ENCODE data around the gene WDR76.
"Not testable (repeated sequence)": the region's sequence is repeated elsewhere in the genome, so short reads cannot be mapped to it uniquely, and the experiment has no call there.

WDR76 gene

DNA sequence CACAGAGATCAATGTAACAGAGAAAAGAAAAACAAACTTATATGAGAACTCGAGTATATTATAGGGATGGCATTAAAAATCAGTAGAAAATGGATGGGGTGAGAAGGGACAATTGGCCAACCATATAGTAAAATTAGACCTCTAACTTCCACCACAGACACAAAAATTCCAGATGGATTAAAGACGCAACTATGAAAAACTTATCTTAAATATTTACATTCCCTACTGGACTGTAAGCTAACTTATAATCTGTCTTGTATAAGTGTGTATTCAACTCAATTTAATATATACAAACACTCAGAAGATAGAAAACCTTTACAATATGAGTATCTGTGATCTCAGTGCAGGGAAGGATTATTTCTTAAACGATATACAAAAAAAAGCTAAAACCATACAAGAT, 5.3 kb upstream of the WDR76 start:
- no peak for DNase-seq (ENCODE audit: low read depth)

- DNase-seq (ENCODE audit: low read depth), result peak; percentile 83
Measured at GRCh38 chr15:43824302-43825246, 2.2 kb upstream of the WDR76 start, which contains the start of gene MFAP1. TSS of gene MFAP1 (minus strand) at chr15:43824690. CDS start at chr15:43824569, 121 bp downstream.

DNA sequence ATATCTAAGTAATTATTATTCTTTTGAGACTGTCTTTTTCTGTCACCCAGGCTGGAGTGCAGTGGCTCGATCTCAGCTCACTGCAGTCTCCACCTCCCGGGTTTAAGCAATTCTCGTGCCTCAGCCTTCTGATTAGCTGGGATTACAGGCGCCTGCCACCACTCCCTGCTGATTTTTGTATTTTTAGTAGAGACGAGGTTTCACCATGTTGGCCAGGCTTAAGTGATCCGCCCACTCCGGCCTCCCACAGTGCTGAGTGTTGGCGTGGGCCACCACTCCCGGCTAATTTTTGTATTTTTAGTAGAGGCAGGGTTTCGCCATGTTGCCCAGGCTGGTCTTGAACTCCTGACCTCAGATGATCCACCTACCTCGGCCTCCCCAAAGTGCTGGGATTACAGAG, 1.5 kb upstream of the WDR76 start:
- not testable (repeated sequence) for DNase-seq (ENCODE audit: low read depth)

GRCh38 chr15:43826029-43826507, 734 bp upstream of the WDR76 start:
- DNase-seq (ENCODE audit: low read depth), result no peak

GRCh38 chr15:43828061-43828657, 1.4 kb downstream of the WDR76 start:
- no peak for DNase-seq (ENCODE audit: low read depth)

GRCh38 chr15:43829951-43830540, 3.2 kb downstream of the WDR76 start:
- DNase-seq (ENCODE audit: low read depth), result not testable (repeated sequence)

DNA sequence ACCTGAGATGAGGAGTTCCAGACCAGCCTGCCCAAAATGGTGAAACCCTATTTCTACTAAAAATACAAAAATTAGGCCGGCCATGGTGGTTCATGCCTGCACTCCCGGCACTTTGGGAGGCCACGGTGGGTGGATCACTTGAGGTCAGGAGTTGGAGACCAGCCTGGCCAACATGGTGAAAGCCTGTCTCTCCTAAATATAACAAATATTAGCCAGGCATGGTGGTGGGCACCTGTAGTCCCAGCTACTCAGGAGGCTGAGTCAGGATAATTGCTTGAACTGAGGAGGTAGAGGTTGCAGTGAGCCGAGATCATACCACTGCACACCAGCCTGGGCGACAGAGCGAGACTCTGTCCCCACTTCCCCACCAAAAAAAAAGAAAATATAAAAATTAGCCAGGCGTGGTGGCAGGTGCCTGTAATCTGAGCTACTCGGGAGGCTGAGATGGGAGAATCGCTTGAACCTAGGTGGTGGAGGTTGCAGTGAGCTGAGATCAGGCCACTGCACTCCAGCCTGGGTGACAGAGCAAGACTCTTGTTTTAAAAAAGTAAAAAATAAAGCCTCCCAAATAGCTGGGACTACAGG, 4.0 kb downstream of the WDR76 start:
- not testable (repeated sequence) for DNase-seq (ENCODE audit: low read depth)

GRCh38 chr15:43831519-43832052, 4.8 kb downstream of the WDR76 start:
- DNase-seq (ENCODE audit: low read depth), result not testable (repeated sequence)

GRCh38 chr15:43832485-43832884, 5.7 kb downstream of the WDR76 start:
- not testable (repeated sequence) for DNase-seq (ENCODE audit: low read depth)

DNA sequence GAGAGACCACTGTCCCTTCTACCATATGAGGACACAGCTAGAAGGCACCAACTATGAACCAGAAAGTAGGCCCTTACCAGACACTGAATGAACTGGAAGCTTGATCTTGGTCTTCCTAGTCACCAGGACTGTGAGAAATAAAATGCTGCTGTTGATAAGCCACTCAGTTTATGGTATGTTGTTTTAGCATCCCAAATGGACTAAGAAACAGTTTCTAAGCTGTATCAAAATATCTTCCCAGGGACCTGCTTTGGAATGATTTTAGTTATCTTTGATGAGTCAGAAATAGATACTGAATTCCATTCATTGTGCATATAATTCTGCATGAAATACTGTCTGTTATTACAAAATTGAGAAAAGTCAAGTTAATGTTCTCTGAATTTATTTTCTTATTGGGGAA, 18.6 kb downstream of the WDR76 start:
- DNase-seq (ENCODE audit: low read depth), result no peak

- DNase-seq (ENCODE audit: low read depth), result no peak
Measured at GRCh38 chr15:43851251-43851650, 24.4 kb downstream of the WDR76 start.

DNA sequence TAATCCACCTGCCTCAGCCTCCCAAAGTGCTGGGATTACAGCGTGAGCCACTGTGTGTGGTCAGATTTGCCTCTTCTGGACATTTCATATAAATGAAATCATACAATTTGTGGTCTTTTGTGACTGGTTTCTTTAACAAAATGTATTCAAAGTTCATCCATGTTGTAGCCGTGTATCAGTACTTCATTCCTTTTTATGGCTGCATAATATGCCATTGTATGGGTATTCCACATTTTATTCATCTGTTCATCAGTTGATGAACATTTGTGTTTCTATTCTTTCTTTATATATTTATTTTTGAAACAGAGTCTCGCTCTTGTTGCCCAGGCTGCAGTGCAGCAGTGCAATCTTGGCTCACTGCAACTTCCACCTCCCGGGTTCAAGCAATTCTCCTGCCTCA, 25.8 kb downstream of the WDR76 start:
- no peak for DNase-seq (ENCODE audit: low read depth)

DNA sequence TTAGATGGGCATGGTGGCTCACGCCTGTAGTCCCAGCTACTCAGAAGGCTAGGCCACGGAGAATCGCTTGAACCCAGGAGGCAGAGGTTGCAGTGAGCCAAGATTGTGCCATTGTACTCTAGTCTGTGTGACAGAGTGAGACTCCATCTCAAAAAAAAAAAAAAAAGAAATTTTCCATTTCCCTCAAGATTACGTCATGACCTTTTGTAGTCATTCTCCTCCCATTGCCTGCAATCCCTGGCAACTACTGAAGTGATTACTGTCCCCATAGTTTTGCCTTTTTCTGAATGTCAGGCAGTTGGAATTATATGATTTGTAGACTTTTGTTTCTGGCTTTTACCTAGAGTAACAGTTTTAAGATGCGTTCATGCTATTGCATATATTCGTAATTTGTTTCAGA, 28.0 kb downstream of the WDR76 start:
- DNase-seq (ENCODE audit: low read depth), result no peak

- DNase-seq (ENCODE audit: low read depth), result no peak
Measured at GRCh38 chr15:43859546-43859945, 32.7 kb downstream of the WDR76 start.

GRCh38 chr15:43866636-43867035, 39.8 kb downstream of the WDR76 start:
- not testable (repeated sequence) for DNase-seq (ENCODE audit: low read depth)

GRCh38 chr15:43867096-43867495, 40.3 kb downstream of the WDR76 start:
- no peak for DNase-seq (ENCODE audit: low read depth)

DNA sequence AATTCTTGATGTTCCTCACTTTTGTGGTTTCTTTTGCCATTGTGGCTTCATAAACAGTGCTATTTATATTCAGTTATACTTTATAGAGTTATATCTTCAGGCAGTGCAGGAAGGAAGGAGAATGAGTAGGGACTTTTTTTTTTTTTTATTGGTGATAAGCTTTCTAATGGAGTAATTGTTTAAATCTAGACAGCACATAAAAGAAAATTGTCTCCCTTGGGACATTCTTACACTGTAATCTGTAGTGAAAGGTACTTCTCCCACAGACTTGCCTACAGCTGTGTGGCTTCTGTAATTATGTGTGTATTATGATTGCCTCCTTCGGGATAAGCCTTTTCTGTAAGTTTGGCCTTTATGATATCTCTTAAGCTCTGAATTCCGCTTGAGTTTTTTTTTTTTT, 41.6 kb downstream of the WDR76 start:
- no peak for DNase-seq (ENCODE audit: low read depth)

- no peak for DNase-seq (ENCODE audit: low read depth)
Measured at GRCh38 chr15:43871835-43872234, 45.0 kb downstream of the WDR76 start.

DNA sequence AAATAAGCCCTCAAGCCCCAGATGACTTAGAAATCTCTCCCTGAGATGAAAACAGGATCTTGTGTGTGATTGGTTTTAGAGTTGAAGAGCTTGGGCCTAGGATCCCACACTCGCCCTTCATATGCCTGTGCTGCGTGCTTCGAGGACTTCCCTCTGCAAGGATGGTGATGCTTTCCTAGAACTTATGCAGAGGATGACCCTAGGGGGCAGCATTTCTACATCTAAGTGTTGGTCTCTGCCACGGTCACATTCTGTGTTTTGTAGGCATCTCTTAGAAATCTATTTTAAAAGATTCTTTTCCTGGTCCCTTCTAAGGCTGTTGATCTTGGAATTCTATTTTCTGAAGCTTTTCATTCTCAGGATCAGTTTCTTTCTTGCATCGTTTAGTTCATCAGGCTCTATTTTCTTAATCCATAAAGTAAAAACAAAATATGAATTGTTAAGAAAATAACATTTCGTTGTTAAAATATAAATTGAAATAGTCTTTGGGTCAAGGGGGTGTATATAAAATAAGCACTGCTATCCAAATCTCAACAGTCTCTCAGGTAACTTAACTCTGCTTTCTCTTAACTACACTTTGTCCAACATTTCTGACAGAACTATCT, 45.7 kb downstream of the WDR76 start:
- DNase-seq (ENCODE audit: low read depth), result no peak

- no peak for DNase-seq (ENCODE audit: low read depth)
Measured at GRCh38 chr15:43873651-43874050, 46.8 kb downstream of the WDR76 start.

DNA sequence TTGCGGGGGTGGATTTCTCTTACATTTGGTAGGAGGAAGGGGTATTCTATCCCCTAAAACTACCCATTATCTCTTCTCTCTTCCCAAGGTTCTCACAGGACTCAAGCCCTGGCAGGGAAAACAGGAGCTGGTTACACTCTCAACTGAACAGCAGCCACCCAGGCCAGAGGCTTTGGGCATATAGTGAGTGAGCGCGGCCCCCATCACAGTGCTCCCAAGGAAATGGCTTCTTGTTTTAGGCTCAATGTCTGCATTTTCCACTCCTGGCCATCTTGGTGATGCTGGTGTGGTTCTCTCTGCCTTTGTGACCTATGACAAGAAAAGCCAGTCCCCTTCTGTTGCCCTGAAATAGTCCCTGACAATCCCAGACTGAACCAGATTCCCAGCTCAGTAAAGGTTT, 50.1 kb downstream of the WDR76 start:
- DNase-seq (ENCODE audit: low read depth), result no peak

DNA sequence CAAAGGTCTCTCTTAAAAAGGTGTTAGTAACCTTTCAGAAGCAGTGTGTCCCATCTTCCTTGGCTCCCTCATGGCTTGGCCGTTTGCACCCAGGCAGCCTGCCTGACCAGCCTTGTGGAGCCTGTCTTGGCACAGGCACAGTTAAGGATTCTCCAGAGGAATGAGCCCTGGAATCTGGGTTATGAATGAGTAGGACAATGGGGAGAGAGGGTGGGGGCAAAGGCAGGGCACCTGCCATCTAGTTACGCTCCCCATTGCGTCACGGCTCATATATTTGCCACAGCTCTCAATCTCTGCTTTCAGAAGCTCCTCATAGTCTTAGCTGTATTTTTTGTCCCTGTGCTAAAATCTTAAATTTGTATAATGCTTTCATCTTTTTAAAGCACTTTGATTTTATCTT, 50.6 kb downstream of the WDR76 start:
- DNase-seq (ENCODE audit: low read depth), result no peak
